ENCODE measurements around the gene PNPLA7.
"Not testable (repeated sequence)": the region's sequence is repeated elsewhere in the genome, so short reads cannot be mapped to it uniquely, and the experiment has no call there.

The PNPLA7 gene

GRCh38 chr9:137550231-137550621, at the start of gene PNPLA7:
Gene PNPLA7, minus strand, starts transcription at chr9:137550402. Its CDS starts 205 bp downstream, at chr9:137550197.
- peak; percentile 42 for DNase-seq

- DNase-seq = no peak
These were observed 48.7 kb upstream of the PNPLA7 start for GRCh38 chr9:137598943-137599342.

- DNase-seq = not testable (repeated sequence)
These were observed 46.4 kb upstream of the PNPLA7 start for GRCh38 chr9:137596577-137596976.

GRCh38 chr9:137593176-137593575, 43.0 kb upstream of the PNPLA7 start:
- DNase-seq = no peak

GRCh38 chr9:137592767-137593166, 42.6 kb upstream of the PNPLA7 start:
- DNase-seq = no peak

GRCh38 chr9:137590469-137591383, 40.5 kb upstream of the PNPLA7 start, which contains the start of gene ZMYND19:
Gene ZMYND19, minus strand, starts transcription at chr9:137590512. Its CDS starts 249 bp downstream, at chr9:137590263.
- DNase-seq = peak; percentile 89

- DNase-seq = no peak
These were observed 39.9 kb upstream of the PNPLA7 start for GRCh38 chr9:137590123-137590468.

- peak; percentile 23 for DNase-seq
These were observed 39.4 kb upstream of the PNPLA7 start for GRCh38 chr9:137589441-137590122.

- no peak for DNase-seq
These were observed 38.7 kb upstream of the PNPLA7 start for GRCh38 chr9:137588891-137589290.

- DNase-seq = no peak
These were observed 38.1 kb upstream of the PNPLA7 start for GRCh38 chr9:137588311-137588710.

- no peak for DNase-seq
These were observed 36.7 kb upstream of the PNPLA7 start for GRCh38 chr9:137586854-137587253.

GRCh38 chr9:137583957-137584356, 33.8 kb upstream of the PNPLA7 start:
- no peak for DNase-seq

GRCh38 chr9:137583347-137583746, 33.1 kb upstream of the PNPLA7 start:
- no peak for DNase-seq

GRCh38 chr9:137582286-137582860, 32.2 kb upstream of the PNPLA7 start:
- no peak for DNase-seq

- no peak for DNase-seq
These were observed 31.4 kb upstream of the PNPLA7 start for GRCh38 chr9:137581361-137582285.

GRCh38 chr9:137580954-137581322, 30.7 kb upstream of the PNPLA7 start:
- no peak for DNase-seq

- no peak for DNase-seq
These were observed 30.2 kb upstream of the PNPLA7 start for GRCh38 chr9:137580209-137580953.

GRCh38 chr9:137579259-137579604, 29.0 kb upstream of the PNPLA7 start:
- no peak for DNase-seq

- DNase-seq = peak; percentile 98
These were observed 28.5 kb upstream of the PNPLA7 start, which contains the start of gene DPH7 for GRCh38 chr9:137578518-137579258. Gene DPH7, minus strand, starts transcription at chr9:137578925. Its CDS starts 148 bp downstream, at chr9:137578777.

GRCh38 chr9:137575716-137576411, 25.7 kb upstream of the PNPLA7 start:
- no peak for DNase-seq

- no peak for DNase-seq
These were observed 25.1 kb upstream of the PNPLA7 start for GRCh38 chr9:137575364-137575715.

All from activated naive CD4-positive, alpha-beta T cell treated with anti-CD3 and anti-CD28 coated beads, Interleukin-2, amount 50 U/mL, for 16 hours (primary cell).